Measurements from ENCODE around the gene NEK8. TPM values are rescaled to one million over a fixed set of nuclear protein-coding genes. Genes with fewer than 3 reads are reported as not detected.

The NEK8 gene
- total RNA-seq (2013), result 3.6 TPM
- polyA plus RNA-seq (1 to 10 TPM; 2.7 to 9.6 (median 3.1) TPM), polyA minus RNA-seq (2.4 and 4.6 TPM in 2 replicates), total RNA-seq (2.1 to 7.8 (median 3.7) reads per million in 11 experiments)

GRCh38 chr17:28728364-28729200, at the start of gene NEK8:
TSS of gene NEK8 (plus strand) at chr17:28728788. CDS start at chr17:28728814, 26 bp downstream.
- peak within 1 kb of the TSS; percentile 82 to 95 (median 93) for H3K27ac Mint-ChIP-seq
- peaks cover 47% of the 10 kb centered on the region for H3K4me1 Mint-ChIP-seq

More at GRCh38 chr17:28728364-28729200, at the start of gene NEK8:
- peaks cover 14 to 17% of the 10 kb centered on the region in 2 donors for H3K36me3 Mint-ChIP-seq
- Histone ChIP-seq H2AFZ (ENCODE audit: insufficient read depth, low read depth, low read length, poor library complexity, severe bottlenecking) (peak within 1 kb of the TSS; percentile 93), H3K27me3 (ENCODE audit: control insufficient read depth in 2 of 2, insufficient read depth in 2 of 2, low read length in 2 of 2) (no peaks in the 10 kb centered on the region), H3K79me2 (ENCODE audit: insufficient read depth, low read length) (no peaks in the 10 kb centered on the region), H4K20me1 (ENCODE audit: insufficient read depth, low read length) (peaks cover 20% of the 10 kb centered on the region), H3K4me1 (ENCODE audit: control insufficient read depth in 1 of 2, insufficient read depth in 2 of 2, low read length in 2 of 2) (peaks cover 41 to 55% of the 10 kb centered on the region in 2 donors), H3K27ac (ENCODE audit: low read depth in 1 of 2, low read length in 2 of 2) (peak within 1 kb of the TSS; percentile 86), H3K4me3 (replicated peaks in 1 of 3; ENCODE audit: low read depth in 2 of 3, low read length in 3 of 3) (peak within 1 kb of the TSS; percentile 53 to 96 (median 93)), H3K36me3 (replicated peaks in 1 of 2; ENCODE audit: control insufficient read depth in 1 of 2, insufficient read depth in 2 of 2, low read length in 2 of 2) (peaks cover 11 to 13% of the 10 kb centered on the region in 2 donors), H3K9ac (ENCODE audit: insufficient read depth, low read length, poor library complexity, severe bottlenecking) (peak within 1 kb of the TSS; percentile 71), H3K4me2 (replicated peaks; ENCODE audit: extremely low read depth, low read length, poor library complexity, severe bottlenecking) (peak within 1 kb of the TSS; percentile 100), H3K9me3 (replicated peaks in 1 of 2; ENCODE audit: control insufficient read depth in 1 of 2, insufficient read depth in 1 of 2, low read length in 2 of 2) (no peaks in the 10 kb centered on the region)
- peaks cover 0 to 2% (median 0%) of the 10 kb centered on the region in 7 donors for H3K9me3 Mint-ChIP-seq
- TF ChIP-seq CTCF (IDR thresholded peaks at IDR 0.05), result no peak
- peak within 1 kb of the TSS; percentile 89 to 95 for H3K4me3 Mint-ChIP-seq
- intact Hi-C loops (cut with micrococcal nuclease), result loop anchor here (2.0 to 5.0 kb wide), 2 partner anchors 16 to 84 kb away; partner anchors contain the start of gene TRAF4 (in 1 of the 2)
- peaks cover 2 to 15% (median 9%) of the 10 kb centered on the region in 3 donors for H3K27me3 Mint-ChIP-seq (ENCODE audit: low read depth in 3 of 3)
- DNase-seq, result peak; percentile 95 to 98 (median 97)
- under 1% methylated on average over 54 of the region's 64 CpGs for WGBS (ENCODE audit: insufficient coverage)
